Forelimb muscle (tissue), 1 donor: ENCODE data around the gene RANBP6. TPM values are rescaled to one million over a fixed set of nuclear protein-coding genes. Genes with fewer than 3 reads are reported as not detected.
"Not testable (repeated sequence)": the region's sequence is repeated elsewhere in the genome, so short reads cannot be mapped to it uniquely, and the experiment has no call there.

Experiments used
- DNase-seq: peaks from one replicate; pipeline ENCODE4 v3.0.0-alpha.2; 2013; ENCODE audit warnings: low read depth
- polyA plus RNA-seq: library from polyadenylated mRNA; unstranded; fragments of 120-200 nt; gene quantifications from one replicate; pipeline ENCODE4 v1.2.1, GENCODE V29; 2013; ENCODE audit not compliant: insufficient read length

Gene RANBP6
- 17.2 TPM for polyA plus RNA-seq

GRCh38 chr9:6015278-6016157 lies at the start of gene RANBP6:
RANBP6 (minus strand) TSS chr9:6015624; CDS start chr9:6015607, 17 bp downstream.
- DNase-seq, result peak; percentile 67

GRCh38 chr9:6063146-6063545 lies 47.7 kb upstream of the RANBP6 start:
- not testable (repeated sequence) for DNase-seq

GRCh38 chr9:6055666-6056065 lies 40.2 kb upstream of the RANBP6 start:
- DNase-seq, result no peak

DNA sequence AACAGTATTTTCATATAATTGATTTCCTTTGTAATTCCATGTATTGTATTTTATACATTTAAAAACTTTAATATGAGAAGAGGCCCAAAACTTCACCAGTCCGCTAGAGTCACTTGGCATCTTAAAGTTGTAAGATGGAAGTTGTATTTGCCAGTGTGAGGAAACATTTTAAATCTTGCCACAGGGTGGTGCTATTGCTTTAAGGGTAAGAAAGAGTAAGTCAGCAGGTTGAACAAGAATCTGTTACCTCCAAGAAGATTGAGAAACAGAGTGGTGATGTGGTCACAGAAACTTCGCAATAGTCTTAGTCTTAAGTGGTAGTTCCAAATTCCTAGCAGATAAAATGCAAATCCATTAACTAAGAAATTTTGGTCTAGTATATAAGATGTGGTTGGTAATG lies 39.8 kb upstream of the RANBP6 start:
- peak; percentile 19 for DNase-seq

GRCh38 chr9:6054280-6055099 lies 39.1 kb upstream of the RANBP6 start:
- DNase-seq, result peak; percentile 9

DNA sequence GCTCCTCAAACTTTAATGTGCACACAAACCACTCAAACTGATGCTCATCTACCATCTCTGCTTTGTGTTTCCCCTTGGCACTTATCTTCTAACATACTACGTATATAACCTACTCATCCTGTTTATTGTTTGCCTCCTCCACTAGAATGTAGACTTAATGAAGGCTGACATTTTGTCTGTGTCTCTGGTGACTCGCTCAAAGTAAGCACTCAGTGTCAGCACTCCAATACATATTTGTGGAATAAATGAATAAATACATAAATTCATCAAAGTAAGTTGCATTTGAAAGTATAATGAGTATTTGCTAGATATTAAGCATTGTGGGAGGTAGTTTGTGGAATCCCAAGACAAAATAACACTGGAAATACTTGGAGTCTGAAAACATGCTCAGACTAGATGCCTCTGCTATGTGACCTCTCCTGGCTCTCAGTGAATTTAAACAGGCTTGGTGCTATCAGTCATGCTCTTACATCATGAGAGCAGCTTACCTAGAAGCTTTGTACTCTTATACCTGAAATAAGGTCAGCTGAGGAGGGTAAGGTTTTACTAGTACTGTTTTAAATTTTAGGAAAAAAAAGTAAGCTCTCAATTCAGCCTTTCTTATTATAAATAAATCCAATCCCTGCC lies 37.0 kb upstream of the RANBP6 start:
- DNase-seq, result no peak

GRCh38 chr9:6051511-6051950 lies 36.1 kb upstream of the RANBP6 start:
- no peak for DNase-seq

- DNase-seq, result no peak
Measured at GRCh38 chr9:6049798-6050197, 34.4 kb upstream of the RANBP6 start.

GRCh38 chr9:6048039-6048438 lies 32.6 kb upstream of the RANBP6 start:
- DNase-seq, result no peak

- no peak for DNase-seq
Measured at GRCh38 chr9:6047020-6047419, 31.6 kb upstream of the RANBP6 start.

DNA sequence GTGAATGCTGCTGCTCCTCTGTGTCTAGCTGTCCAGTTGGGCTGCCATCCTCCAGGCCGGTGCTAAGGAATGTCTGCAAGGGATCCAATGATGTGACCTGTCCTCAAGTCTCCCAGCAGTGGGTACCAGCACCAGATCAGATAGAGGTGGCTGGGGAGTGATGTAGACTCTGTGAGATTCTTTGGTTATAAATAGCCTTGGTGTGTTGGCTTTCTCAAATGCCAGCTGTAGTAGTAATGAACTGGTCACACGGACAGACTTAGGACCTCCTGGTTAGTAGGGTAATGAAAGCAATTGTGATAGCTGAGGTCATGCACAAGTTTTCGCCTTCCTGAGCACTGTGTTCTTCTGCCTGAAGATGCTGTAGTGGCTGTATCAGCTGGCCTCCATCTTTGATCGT lies 29.9 kb upstream of the RANBP6 start:
- DNase-seq, result no peak

DNA sequence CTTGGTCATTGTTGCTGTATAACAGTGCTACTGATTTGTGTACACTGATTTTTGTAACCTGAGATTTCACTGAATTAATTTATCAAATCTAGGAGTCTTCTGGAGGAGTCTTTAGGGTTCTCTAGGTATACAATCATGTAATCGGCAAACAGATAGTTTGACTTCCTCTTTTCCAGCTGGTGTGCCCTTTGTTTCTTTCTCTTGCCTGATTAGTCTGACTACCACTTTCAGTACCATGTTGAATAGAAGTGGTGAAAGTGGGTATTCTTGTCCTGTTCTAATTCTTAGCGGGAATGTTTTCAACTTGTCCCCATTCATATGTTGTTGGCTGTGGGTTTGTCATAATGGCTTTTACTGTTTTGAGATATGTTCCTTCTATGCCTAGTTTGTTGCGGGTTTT lies 24.7 kb upstream of the RANBP6 start:
- DNase-seq, result no peak

DNA sequence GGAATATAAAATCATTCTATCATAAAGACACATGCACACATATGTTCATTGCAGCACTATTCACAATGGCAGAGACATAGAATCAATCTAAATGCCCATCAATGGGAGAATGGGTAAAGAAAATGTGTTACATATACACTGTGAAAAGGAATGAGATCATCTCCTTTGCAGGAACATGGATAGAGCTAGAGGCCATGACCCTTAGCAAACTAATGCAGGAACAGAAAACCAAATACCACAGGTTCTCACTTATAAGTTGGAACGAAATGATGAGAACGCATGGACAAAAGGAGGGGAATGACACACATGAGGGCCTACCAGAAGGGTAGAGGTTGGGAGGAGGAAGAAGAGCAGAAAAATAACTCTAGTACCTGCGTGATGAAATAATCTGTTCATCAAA lies 21.0 kb upstream of the RANBP6 start:
- DNase-seq, result no peak

GRCh38 chr9:6034954-6035353 lies 19.5 kb upstream of the RANBP6 start:
- DNase-seq, result no peak

DNA sequence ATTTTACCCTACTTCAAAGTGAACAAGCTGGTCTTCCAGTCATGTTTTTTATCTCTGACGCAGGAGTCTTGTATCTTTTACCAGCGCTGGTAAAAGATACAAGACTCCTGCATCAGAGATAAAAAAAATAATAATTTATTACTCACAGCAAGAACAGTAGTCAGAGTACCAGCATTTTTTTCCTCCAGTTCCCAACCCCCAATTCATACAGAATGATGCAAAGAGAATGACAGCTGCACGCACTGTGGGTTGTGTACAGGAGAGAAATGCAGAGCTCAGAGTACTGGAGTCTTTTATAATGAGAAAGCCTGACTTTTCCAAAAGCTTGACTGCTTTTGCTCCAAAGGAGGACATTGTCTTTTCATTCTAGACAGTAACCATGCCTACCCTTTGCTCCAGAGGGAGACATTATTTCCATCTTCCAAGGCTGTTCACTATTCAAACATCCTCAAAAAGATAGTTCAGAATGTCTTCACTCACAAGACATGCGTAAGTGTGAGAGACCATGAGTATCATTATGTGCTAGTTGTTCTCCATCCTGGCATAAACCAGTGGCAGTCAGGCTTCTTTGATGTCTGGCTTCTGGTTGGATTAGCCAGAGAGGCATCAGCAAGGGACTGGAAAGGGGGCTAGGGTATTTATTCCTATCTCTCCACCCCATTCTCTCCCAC lies 14.3 kb upstream of the RANBP6 start:
- DNase-seq, result no peak

GRCh38 chr9:6024035-6024554 lies 8.7 kb upstream of the RANBP6 start:
- DNase-seq, result no peak

GRCh38 chr9:6016975-6017374 lies 1.6 kb upstream of the RANBP6 start:
- DNase-seq, result not testable (repeated sequence)

DNA sequence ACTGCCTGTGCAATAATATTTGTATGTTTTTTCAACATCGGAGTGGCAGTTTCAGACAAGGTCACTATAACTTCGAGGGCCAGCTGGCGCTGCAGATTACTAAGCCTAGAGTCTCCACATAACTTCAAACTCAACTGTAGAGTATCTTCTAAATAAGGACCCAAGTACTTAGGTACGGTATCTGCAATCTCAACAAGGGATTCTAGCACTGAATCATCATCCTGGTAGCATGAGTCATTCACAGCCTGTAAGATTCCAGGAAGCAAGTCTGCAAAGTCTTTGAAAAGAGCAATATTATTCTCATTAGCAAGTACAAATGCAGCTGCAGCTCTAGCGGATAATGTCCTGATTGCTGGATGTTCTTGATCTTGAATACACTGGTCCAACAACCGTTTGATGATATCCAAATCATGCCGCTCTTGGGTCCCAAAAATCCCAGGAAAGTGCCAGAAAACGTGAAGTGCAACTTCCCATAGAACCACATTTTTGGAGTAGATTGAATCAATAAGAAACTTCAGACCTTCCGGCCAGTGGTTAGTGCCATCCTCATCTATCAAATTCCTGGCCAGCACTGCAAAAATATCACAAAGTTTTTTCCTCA lies 654 bp downstream of the RANBP6 start:
- no peak for DNase-seq

DNA sequence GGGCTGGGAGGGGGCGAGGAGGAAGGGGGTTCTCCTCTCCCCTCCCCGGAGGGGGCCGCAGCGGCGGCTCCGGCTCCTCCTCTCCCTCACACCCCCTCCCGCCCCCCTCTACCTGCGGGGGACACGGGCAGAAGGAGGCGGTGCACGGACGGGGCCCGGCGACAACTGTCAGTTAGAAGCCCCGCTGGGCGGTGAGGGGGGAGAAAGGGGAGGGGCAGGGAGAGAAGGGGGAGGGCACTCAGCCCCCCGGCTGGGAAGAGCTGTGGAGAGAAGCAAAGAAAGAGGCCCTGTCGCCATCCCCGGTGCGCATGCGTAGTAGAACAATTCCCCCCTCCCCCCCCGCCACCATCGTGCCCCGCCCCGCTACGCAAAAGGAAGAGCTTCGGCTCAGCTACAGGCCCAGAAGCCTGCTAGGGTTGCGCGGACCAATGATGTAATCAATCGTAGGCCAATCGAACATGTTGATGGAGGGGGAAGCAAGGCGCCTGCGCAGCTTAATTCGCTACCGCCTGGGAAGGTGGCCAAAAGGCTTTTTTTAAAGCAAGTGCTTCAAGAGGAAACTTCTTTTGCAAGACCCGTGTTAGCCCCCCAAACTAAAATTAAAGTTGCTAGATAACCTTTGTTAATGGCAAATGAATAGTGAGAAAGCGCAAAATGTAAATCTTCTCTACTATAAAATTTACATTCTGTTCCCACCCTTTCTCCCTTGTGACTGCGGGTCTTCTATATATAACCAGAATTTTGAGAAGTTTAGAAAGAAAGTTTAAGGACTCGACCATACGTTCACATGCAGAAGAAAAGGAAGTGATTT lies 7.0 kb downstream of the RANBP6 start:
- DNase-seq, result peak; percentile 97

DNA sequence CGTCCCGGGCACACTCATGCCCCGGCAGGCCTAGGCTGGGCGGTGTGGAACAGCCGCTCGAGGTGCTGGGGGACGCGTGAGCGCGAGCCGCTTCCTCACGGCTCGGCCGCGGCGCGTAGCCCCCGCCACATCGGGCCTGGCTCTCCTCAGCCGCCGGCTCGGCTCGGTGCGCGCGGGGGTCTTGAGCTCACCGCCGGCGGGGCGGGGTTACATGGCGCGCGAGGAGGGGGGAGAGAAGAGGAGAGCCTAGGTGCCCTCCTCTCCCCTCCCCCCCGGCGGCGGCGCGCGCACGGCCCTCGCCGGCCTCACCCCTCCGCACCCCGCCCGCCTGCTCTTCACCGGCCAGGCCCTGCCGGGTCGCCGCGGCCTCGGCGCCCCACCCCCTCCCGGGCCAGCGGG lies 7.7 kb downstream of the RANBP6 start:
- DNase-seq, result no peak
